Neural cell (in vitro differentiated cells): ENCODE results near the gene CR1. TPM values are rescaled to one million over a fixed set of nuclear protein-coding genes. Genes with fewer than 3 reads are reported as not detected.
"Not testable (repeated sequence)": the region's sequence is repeated elsewhere in the genome, so short reads cannot be mapped to it uniquely, and the experiment has no call there.

Experiments used
- H2AFZ ChIP-seq: fragments of 200-600, 300-800 bp; sonication (generic), shearing (Covaris generic); 2 replicates; pipeline ENCODE4 v1.6.0; 2014; ENCODE audit warnings: low read depth, mild to moderate bottlenecking, antibody characterized with exemption, low read length, moderate library complexity
- H3F3A ChIP-seq: fragments of 200-600 bp; shearing (Covaris generic); 2 replicates; pipeline ENCODE4 v1.6.1; 2016; ENCODE audit warnings: mild to moderate bottlenecking, moderate library complexity, mixed read lengths, antibody characterized with exemption, low read length; ENCODE audit not compliant: insufficient read depth, poor library complexity, severe bottlenecking
- H3K27ac ChIP-seq: fragments of 200-600, 300-800 bp; sonication (generic), shearing (Covaris generic); 2 replicates; pipeline ENCODE4 v1.5.1; 2014; ENCODE audit warnings: mild to moderate bottlenecking, low read length, moderate library complexity
- H3K27me3 ChIP-seq: fragments of 300-800, 200-600 bp; sonication (generic), shearing (Covaris generic); 2 replicates; pipeline ENCODE4 v1.6.0; 2014; ENCODE audit warnings: mild to moderate bottlenecking, low read depth, low read length, moderate library complexity; ENCODE audit not compliant: insufficient read depth
- H3K36me3 ChIP-seq: fragments of 300-800, 200-600 bp; sonication (generic), shearing (Covaris generic); 2 replicates; pipeline ENCODE4 v1.5.1; 2014; ENCODE audit warnings: mild to moderate bottlenecking, antibody characterized with exemption, low read length, moderate library complexity; ENCODE audit not compliant: insufficient read depth
- H3K4me2 ChIP-seq: fragments of 300-800, 200-600 bp; sonication (generic), shearing (Covaris generic); 2 replicates; pipeline ENCODE4 v1.6.0; 2014; ENCODE audit warnings: mild to moderate bottlenecking, low read length
- H3K4me3 ChIP-seq: fragments of 300-800, 200-600 bp; sonication (generic), shearing (Covaris generic); 2 replicates; pipeline ENCODE4 v1.5.1; 2014; ENCODE audit warnings: mild to moderate bottlenecking, low read length, moderate library complexity
- H3K79me2 ChIP-seq: fragments of 200-600 bp; shearing (Covaris generic); replicated peaks from 2 replicates; pipeline ENCODE4 v1.6.0; 2014; ENCODE audit warnings: mild to moderate bottlenecking, low read length, moderate library complexity; ENCODE audit not compliant: insufficient read depth
- H3K9ac ChIP-seq: fragments of 300-800, 200-600 bp; sonication (generic), shearing (Covaris generic); 2 replicates; pipeline ENCODE4 v1.6.1; 2016; ENCODE audit warnings: mild to moderate bottlenecking, low read length, mixed read lengths
- H3K9me2 ChIP-seq: fragments of 200-600 bp; shearing (Covaris generic); 2 replicates; pipeline ENCODE4 v1.6.1; 2016; ENCODE audit warnings: mild to moderate bottlenecking, low read length, mixed read lengths; ENCODE audit not compliant: insufficient read depth
- H3K9me3 ChIP-seq: fragments of 200-600, 300-800 bp; sonication (generic), shearing (Covaris generic); 2 replicates; pipeline ENCODE4 v1.6.1; 2016; ENCODE audit warnings: mild to moderate bottlenecking, mixed run types, low read length, moderate library complexity, mixed read lengths
- H4K20me1 ChIP-seq: fragments of 200-600 bp; shearing (Covaris generic); 2 replicates; pipeline ENCODE4 v1.6.1; 2016; ENCODE audit warnings: mild to moderate bottlenecking, mixed run types; ENCODE audit not compliant: insufficient read depth
- CTCF ChIP-seq: fragments of 450-650 bp; IDR thresholded peaks from 2 replicates; pipeline ENCODE4 v1.5.1; 2014; ENCODE audit warnings: antibody characterized with exemption, mild to moderate bottlenecking, moderate library complexity; ENCODE audit not compliant: poor library complexity, severe bottlenecking
- EP300 ChIP-seq: fragments of 450-650 bp; conservative IDR thresholded peaks from 2 replicates; pipeline ENCODE4 v1.6.1; 2014; ENCODE audit warnings: antibody characterized with exemption, mild to moderate bottlenecking, moderate library complexity; ENCODE audit not compliant: poor library complexity, severe bottlenecking
- EZH2 ChIP-seq: fragments of 200-600, 300-800 bp; shearing (Covaris generic), sonication (generic); IDR thresholded peaks from 2 replicates; pipeline ENCODE4 v1.6.1; 2014; ENCODE audit warnings: antibody characterized with exemption, low read length, borderline replicate concordance, mild to moderate bottlenecking; ENCODE audit not compliant: insufficient read depth, poor library complexity, severe bottlenecking
- MXI1 ChIP-seq: fragments of 450-650 bp; conservative IDR thresholded peaks from 2 replicates; pipeline ENCODE4 v1.6.1; 2014; ENCODE audit warnings: antibody characterized with exemption, mild to moderate bottlenecking; ENCODE audit not compliant: poor library complexity, severe bottlenecking
- POLR2AphosphoS5 ChIP-seq: IDR thresholded peaks from 2 replicates; pipeline ENCODE4 v1.6.1; 2012
- RAD21 ChIP-seq: fragments of 450-650 bp; conservative IDR thresholded peaks from 2 replicates; pipeline ENCODE4 v1.6.1; 2014; ENCODE audit warnings: antibody characterized with exemption, mild to moderate bottlenecking, moderate library complexity
- REST ChIP-seq: IDR thresholded peaks from 2 replicates; pipeline ENCODE4 v1.6.1; 2012; ENCODE audit warnings: borderline replicate concordance
- SMC3 ChIP-seq: fragments of 450-650 bp; conservative IDR thresholded peaks from 2 replicates; pipeline ENCODE4 v1.6.1; 2014; ENCODE audit warnings: antibody characterized with exemption, mild to moderate bottlenecking, moderate library complexity; ENCODE audit not compliant: poor library complexity
- TAF1 ChIP-seq: IDR thresholded peaks from 2 replicates; pipeline ENCODE4 v1.6.1; 2012; ENCODE audit warnings: low read depth
- polyA plus RNA-seq: library from polyadenylated mRNA; depleted of rRNA; stranded (reverse); fragments of >200 nt; gene quantifications from 2 replicates; pipeline ENCODE4 v1.2.3, GENCODE V29; 2014

Gene CR1
- polyA plus RNA-seq, 1 donor from 2014 or later, result not detected

DNA sequence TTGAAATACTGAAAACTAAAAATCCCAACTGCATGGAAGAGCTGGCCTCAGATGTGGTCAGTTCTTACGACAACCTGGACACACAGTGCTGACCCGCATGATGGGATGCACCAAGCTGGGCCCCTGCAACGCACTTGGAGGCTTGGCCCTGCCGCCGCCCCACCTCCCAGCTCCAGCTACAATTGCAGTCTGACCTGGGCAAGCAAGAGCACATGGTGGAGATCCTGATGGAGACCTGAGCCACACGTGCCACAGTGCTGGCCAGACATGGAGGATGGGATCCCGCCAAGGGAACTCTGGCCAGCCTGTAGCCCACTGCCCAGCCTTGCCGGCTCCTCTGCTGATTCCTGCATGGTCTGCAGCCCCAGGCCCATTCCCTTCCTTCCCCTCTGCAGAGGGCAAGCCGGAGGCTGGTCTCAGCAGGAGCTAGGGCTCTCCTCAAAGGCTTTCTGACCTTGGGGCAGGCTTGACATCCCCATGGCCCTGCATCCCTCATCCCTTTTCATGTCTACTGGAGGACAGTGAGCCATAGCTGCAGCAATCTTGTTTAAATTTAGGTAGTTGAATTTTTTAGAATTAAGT is 163.0 kb downstream of the CR1 start:
- Histone ChIP-seq H3K9me2 (no peaks in the 10 kb centered on the region), H3K9me3 (no peaks in the 10 kb centered on the region), H2AFZ (no peak overlapping the region), H3K4me3 (no peak overlapping the region), H3F3A (no peaks in the 10 kb centered on the region), H3K79me2 (no peaks in the 10 kb centered on the region), H3K4me2 (no peak overlapping the region), H3K27me3 (no peaks in the 10 kb centered on the region), H3K9ac (no peak overlapping the region), H3K36me3 (no peaks in the 10 kb centered on the region), H3K27ac (no peak overlapping the region), H4K20me1 (no peaks in the 10 kb centered on the region)
- TF ChIP-seq EP300, result no peak
- no peak for TF ChIP-seq EZH2
- TF ChIP-seq MXI1, result no peak
- no peak for TF ChIP-seq POLR2AphosphoS5
- no peak for TF ChIP-seq CTCF

GRCh38 chr1:207659545-207660153 is 163.7 kb downstream of the CR1 start:
- Histone ChIP-seq H3K9me3 (no peaks in the 10 kb centered on the region), H3K27me3 (no peaks in the 10 kb centered on the region), H3F3A (no peaks in the 10 kb centered on the region), H3K9ac (no peak overlapping the region), H4K20me1 (no peaks in the 10 kb centered on the region), H2AFZ (no peak overlapping the region), H3K4me3 (no peak overlapping the region), H3K9me2 (no peaks in the 10 kb centered on the region), H3K27ac (no peak overlapping the region), H3K36me3 (no peaks in the 10 kb centered on the region), H3K4me2 (no peak overlapping the region), H3K79me2 (no peaks in the 10 kb centered on the region)
- TF ChIP-seq MXI1, result no peak
- no peak for TF ChIP-seq POLR2AphosphoS5
- TF ChIP-seq RAD21, result no peak
- TF ChIP-seq EP300, result no peak
- no peak for TF ChIP-seq CTCF
- no peak for TF ChIP-seq SMC3
- no peak for TF ChIP-seq EZH2
- no peak for TF ChIP-seq REST
- no peak for TF ChIP-seq TAF1

DNA sequence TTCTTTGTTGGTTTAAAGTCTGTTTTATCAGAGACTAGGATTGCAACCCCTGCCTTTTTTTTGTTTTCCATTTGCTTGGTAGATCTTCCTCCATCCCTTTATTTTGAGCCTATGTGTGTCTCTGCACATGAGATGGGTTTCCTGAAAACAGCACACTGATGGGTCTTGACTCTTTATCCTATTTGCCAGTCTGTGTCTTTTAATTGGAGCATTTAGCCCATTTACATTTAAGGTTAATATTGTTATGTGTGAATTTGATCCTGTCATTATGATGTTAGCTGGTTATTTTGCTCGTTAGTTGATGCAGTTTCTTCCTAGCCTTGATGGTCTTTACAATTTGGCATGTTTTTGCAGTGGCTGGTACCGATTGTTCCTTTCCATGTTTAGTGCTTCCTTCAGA is 165.5 kb downstream of the CR1 start:
- not testable (repeated sequence) for H3K9me3 ChIP-seq, H3K79me2 ChIP-seq, H3K9ac ChIP-seq, H3K4me3 ChIP-seq, H3K4me2 ChIP-seq, H3K27me3 ChIP-seq, H3K36me3 ChIP-seq, H3K9me2 ChIP-seq, H3K27ac ChIP-seq, H3F3A ChIP-seq, H4K20me1 ChIP-seq, H2AFZ ChIP-seq
